Measurements from ENCODE around the gene MSANTD3.
"Not testable (repeated sequence)": the region's sequence is repeated elsewhere in the genome, so short reads cannot be mapped to it uniquely, and the experiment has no call there.

The MSANTD3 gene

GRCh38 chr9:100427366-100428263 lies 672 bp downstream of the MSANTD3 start:
- peak; percentile 58 for DNase-seq (ENCODE audit: insufficient read length, low spot score)

GRCh38 chr9:100428871-100429654 lies 2.1 kb downstream of the MSANTD3 start:
- FAIRE-seq (no peak), DNase-seq (ENCODE audit: insufficient read length, low spot score) (peak; percentile 89)

More at GRCh38 chr9:100427366-100428263, 672 bp downstream of the MSANTD3 start:
- no peak for FAIRE-seq

- no peak for DNase-seq (ENCODE audit: insufficient read length, low spot score)
- FAIRE-seq: no peak
Measured at GRCh38 chr9:100430286-100430940, 3.5 kb downstream of the MSANTD3 start.

- FAIRE-seq (no peak), DNase-seq (ENCODE audit: insufficient read length, low spot score) (no peak)
Measured at GRCh38 chr9:100431886-100432285, 4.9 kb downstream of the MSANTD3 start.

- FAIRE-seq (no peak), DNase-seq (ENCODE audit: insufficient read length, low spot score) (no peak)
Measured at GRCh38 chr9:100432736-100433135, 5.8 kb downstream of the MSANTD3 start.

GRCh38 chr9:100436571-100436970 lies 9.6 kb downstream of the MSANTD3 start:
- FAIRE-seq: no peak
- no peak for DNase-seq (ENCODE audit: insufficient read length, low spot score)

- peak; percentile 38 for DNase-seq (ENCODE audit: insufficient read length, low spot score)
- no peak for FAIRE-seq
Measured at GRCh38 chr9:100437860-100438805, 11.2 kb downstream of the MSANTD3 start.

- FAIRE-seq: no peak
- DNase-seq (ENCODE audit: insufficient read length, low spot score): peak; percentile 13
Measured at GRCh38 chr9:100440071-100440470, 13.1 kb downstream of the MSANTD3 start.

GRCh38 chr9:100440487-100440886 lies 13.5 kb downstream of the MSANTD3 start:
- not testable (repeated sequence) for DNase-seq (ENCODE audit: insufficient read length, low spot score); FAIRE-seq

GRCh38 chr9:100441911-100442361 lies 15.0 kb downstream of the MSANTD3 start:
- no peak for FAIRE-seq
- no peak for DNase-seq (ENCODE audit: insufficient read length, low spot score)

GRCh38 chr9:100443781-100444768 lies 17.1 kb downstream of the MSANTD3 start:
- DNase-seq (ENCODE audit: insufficient read length, low spot score): no peak
- FAIRE-seq: no peak

GRCh38 chr9:100445161-100445902 lies 18.4 kb downstream of the MSANTD3 start:
- DNase-seq (ENCODE audit: insufficient read length, low spot score) (no peak), FAIRE-seq (no peak)

- no peak for FAIRE-seq
- DNase-seq (ENCODE audit: insufficient read length, low spot score): no peak
Measured at GRCh38 chr9:100445903-100446549, 19.1 kb downstream of the MSANTD3 start.

- DNase-seq (ENCODE audit: insufficient read length, low spot score) (no peak), FAIRE-seq (no peak)
Measured at GRCh38 chr9:100447041-100447440, 20.1 kb downstream of the MSANTD3 start.

GRCh38 chr9:100448266-100448665 lies 21.3 kb downstream of the MSANTD3 start:
- FAIRE-seq (no peak), DNase-seq (ENCODE audit: insufficient read length, low spot score) (no peak)

- FAIRE-seq: no peak
Measured at GRCh38 chr9:100449420-100449819, 22.5 kb downstream of the MSANTD3 start.

GRCh38 chr9:100452894-100453293 lies 26.0 kb downstream of the MSANTD3 start:
- FAIRE-seq (no peak), DNase-seq (ENCODE audit: insufficient read length, low spot score) (no peak)

More at GRCh38 chr9:100449420-100449819, 22.5 kb downstream of the MSANTD3 start:
- DNase-seq (ENCODE audit: insufficient read length, low spot score): no peak
